Thyroid gland (tissue), 4 donors: ENCODE results near the gene PPP1CC.

ENCODE experiments used
- POLR2A ChIP-seq, 2 donors: fragments of 450-650 bp; IDR thresholded peaks; one replicate each; pipeline ENCODE4 v1.6.1; 2017; ENCODE audit warnings: antibody characterized with exemption in 2 of 2, mild to moderate bottlenecking in 2 of 2, moderate library complexity in 1 of 2
- TF ChIP-seq, protein P1 (sequence below), 6 experiments: fragments of 200-600 bp in 3 of 6; fragments of 450-650 bp in 3 of 6; sonication (generic) in 3 of 6; IDR thresholded peaks; one replicate each; pipeline ENCODE4 v1.5.1; 2016 to 2019; ENCODE audit warnings: antibody characterized with exemption in 6 of 6, mild to moderate bottlenecking in 2 of 6, inconsistent platforms in 1 of 6, moderate library complexity in 1 of 6

DNA sequence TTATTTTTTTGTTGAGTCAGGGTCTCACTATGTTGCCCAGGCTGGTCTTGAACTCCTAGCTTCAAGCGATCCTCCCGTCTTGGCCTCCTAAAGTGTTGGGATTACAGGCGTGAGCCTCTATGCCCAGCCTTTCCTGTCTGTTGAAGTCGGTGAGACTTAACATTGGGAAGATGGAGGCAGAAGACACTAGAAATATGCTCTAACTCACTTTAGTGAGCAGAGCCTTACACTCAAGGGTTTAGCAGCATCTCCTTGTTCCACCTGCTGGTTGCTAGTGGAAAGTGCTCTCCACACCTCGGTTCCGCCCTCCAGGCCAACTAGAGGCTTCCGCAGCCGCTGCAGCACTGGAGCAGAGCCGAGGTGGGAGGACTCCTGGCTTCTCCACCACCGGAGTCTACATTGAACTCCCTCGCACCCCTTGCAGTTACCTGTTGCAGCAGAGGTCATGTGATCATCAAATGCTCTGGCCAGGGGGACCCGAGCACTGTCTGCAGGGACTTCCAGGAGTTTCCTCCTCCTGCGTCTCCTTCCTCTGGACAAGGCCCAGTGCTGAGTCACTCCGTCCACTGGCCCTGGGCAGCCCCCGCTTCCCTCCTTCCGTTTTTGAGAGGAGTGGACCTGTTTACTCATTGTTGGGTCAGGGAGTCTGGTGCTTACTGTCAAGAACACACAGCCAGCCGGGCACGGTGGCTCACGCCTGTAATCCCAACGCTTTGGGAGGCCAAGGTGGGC is 44.4 kb downstream of the PPP1CC start:
- TF ChIP-seq, protein P1, sequence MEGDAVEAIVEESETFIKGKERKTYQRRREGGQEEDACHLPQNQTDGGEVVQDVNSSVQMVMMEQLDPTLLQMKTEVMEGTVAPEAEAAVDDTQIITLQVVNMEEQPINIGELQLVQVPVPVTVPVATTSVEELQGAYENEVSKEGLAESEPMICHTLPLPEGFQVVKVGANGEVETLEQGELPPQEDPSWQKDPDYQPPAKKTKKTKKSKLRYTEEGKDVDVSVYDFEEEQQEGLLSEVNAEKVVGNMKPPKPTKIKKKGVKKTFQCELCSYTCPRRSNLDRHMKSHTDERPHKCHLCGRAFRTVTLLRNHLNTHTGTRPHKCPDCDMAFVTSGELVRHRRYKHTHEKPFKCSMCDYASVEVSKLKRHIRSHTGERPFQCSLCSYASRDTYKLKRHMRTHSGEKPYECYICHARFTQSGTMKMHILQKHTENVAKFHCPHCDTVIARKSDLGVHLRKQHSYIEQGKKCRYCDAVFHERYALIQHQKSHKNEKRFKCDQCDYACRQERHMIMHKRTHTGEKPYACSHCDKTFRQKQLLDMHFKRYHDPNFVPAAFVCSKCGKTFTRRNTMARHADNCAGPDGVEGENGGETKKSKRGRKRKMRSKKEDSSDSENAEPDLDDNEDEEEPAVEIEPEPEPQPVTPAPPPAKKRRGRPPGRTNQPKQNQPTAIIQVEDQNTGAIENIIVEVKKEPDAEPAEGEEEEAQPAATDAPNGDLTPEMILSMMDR (IDR thresholded peaks at IDR 0.05), result peak in 5 of 6 experiments; percentile 36 to 70 (median 58)
- TF ChIP-seq POLR2A (IDR thresholded peaks at IDR 0.05), result no peak
